CD4-positive, alpha-beta T cell treated with Interleukin-10 for 1 hour (primary cell): Measurements from ENCODE around the gene TMEM45B.
"Not testable (repeated sequence)": the region's sequence is repeated elsewhere in the genome, so short reads cannot be mapped to it uniquely, and the experiment has no call there.

Experiments
- DNase-seq: peaks from one replicate; pipeline ENCODE4 v3.0.0-alpha.2; 2020

Gene TMEM45B

DNA sequence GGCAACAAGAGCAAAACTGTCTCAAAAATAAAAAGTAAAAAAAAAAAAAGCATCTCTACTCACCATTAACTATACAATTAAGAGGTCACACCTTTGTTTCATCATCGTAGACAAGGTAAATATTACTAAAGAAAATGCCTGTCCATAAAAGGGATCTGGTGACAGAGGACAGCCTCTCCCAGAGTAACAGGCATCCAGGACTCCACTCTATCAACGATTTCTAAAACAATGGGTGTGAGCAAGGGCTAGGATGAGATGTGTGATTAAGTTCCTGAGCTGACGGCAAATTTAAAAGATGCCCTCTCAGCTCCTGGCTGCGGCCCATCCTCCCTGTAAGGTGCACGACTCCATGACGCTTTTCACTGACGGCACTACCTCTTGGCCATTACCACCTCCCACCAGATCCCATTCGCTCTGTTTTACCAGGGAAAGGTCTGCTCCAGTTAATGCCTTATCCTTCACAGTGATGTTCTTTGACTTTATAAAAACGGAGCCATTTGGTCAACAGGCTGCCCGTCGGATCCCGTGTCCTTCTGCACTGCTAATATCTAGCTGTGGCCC, 2.3 kb upstream of the TMEM45B start:
- DNase-seq, result no peak

DNA sequence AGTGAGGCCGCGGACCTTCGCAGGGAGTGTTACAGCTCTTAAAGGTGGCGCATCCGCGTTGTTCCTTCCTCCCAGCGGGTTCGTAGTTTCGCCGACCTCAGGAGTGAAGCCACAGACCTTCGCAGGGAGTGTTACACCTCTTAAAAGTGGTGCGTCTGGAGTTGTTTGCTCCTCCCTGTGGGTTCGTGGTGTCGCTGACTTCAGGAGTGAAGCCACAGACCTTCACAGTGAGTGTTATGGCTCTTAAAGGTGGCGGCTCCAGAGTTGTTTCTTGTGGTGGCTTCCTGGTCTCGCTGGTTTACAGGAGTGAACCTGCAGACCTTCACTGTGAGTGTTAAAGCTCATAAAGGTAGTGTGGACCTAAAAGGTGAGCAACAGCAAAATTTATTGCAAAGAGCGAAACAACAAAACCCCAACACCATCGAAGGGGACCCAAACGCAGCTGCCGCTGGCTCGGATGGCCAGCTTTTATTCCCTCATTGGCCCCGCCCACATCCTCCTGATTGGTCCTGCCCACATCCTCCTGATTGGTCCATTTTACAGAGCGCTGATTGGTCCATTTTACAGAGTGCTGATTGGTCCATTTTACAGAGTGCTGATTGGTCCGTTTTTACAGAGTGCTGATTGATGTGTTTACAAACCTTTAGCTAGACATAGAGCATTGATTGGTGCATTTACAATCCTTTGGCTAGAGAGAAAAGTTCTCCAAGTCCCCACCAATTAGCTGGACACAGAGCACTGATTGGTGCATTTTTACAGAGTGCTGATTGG, 1.2 kb upstream of the TMEM45B start:
- DNase-seq, result peak; percentile 80

DNA sequence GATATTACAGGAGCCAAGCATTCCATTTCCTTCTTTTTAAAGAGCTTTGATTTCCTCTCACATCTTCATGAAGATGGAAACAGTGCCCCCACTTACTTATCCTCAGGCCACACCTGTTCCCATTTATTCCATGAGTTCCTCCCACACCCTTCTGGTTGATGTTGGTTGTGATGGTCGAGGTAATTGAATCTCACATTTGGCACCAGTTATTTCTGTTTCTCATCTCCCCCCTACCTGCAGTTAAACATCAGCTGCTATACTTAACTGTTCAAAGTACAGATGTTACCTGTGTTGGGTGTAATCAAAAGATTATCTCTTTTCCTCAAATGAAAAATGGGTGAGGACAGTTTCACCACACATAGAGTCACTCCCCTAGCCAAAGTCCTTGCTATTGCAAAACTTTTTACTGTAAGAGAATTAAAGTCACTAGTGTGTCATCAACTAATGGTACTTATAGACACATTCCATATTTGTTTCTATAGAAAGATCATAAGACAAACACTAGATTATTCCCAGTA, 1.9 kb downstream of the TMEM45B start:
- DNase-seq, result no peak

DNA sequence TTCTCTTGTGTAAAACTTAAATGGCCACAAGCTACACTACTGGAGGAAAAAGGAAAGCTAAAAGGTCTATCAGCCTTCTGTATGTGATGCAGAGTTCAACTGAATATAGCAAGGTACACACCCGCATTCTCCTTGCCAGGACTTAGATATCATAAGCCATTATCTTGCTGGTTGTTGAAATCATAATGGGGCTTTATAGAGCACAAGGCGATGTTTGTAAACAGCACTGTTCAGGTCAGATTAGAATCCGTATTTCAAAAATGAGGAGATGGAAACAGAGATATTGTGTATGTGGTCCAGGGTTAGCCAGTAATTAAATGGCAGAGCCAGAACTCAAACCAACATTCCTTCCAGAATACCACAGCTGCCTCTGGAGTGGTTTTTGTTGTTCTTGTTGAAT, 2.6 kb downstream of the TMEM45B start:
- not testable (repeated sequence) for DNase-seq

DNA sequence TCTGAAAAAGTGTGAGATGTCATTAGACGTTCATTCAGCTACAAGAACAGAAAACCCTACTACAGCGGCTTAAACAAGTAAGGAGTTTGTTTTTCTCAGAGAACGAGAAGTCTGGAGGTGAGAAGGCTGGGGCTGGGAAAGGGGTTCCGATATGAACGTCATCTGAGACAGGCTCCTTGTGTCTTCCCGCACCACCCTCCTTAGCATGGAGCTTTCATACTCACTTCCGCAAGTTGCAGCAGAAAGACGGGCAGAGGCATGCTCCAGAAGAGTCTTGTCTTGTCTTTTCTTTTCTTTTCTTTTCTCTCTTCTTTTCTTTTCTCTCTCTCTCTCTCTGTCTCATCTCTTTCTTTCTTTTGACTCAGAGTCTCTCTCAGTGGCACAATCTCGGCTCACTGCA, 3.6 kb downstream of the TMEM45B start:
- no peak for DNase-seq

DNA sequence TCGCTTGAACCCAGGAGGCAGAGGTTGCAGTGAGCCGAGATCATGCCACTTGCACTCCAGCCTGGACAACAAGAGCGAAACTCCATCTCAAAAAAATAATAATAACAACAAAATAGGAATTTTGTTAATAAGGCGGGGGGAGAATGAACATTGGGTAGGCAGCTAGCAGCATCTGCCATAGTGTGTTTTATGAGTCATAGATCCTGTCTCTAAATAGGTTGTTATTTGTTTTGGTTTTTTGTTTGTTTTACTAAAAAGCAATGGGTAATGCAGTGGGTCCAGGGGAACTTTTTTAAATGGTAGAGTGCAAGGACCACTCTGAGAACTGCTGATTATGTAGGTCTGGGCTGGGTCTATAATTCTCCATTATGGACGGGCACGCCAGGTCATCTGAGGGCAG, 4.6 kb downstream of the TMEM45B start:
- DNase-seq, result not testable (repeated sequence)

DNA sequence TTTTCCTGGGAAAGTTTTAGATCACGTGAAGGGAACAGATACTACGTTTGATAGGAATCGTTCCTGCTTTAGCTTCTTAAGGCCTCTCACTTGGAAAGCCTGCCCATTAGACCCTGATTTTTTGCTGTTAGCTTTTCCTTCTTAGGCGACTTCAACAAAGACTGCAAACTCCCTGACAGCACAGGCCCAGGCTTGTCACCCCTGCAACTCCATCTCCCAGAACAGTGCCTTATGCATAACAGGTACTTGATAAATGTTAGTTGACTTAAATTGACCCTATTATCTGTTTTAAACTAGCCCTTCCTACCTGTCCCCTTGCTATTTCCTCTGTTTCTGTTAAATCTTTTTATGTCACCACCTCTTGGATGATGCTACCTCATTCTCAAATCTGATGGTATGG, 7.6 kb downstream of the TMEM45B start:
- not testable (repeated sequence) for DNase-seq

DNA sequence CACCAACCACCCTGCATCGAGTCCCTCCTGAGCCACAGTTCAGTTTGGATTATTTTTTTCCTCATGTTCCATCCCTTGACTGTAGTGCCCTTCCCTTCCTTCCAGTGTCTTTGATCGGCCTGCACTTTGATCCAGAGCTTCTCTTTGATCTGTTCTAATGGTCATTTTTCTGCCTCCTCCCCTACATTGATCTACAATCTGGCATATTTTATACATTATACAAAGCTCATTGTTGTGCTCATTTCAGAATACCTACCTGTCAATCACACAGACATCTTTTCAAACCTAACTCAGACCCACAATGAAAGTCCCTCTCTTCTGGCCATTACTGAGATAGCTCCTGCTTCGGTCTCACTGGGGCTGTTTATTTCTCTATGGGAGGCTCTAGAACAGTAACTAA, 8.2 kb downstream of the TMEM45B start:
- DNase-seq, result not testable (repeated sequence)

DNA sequence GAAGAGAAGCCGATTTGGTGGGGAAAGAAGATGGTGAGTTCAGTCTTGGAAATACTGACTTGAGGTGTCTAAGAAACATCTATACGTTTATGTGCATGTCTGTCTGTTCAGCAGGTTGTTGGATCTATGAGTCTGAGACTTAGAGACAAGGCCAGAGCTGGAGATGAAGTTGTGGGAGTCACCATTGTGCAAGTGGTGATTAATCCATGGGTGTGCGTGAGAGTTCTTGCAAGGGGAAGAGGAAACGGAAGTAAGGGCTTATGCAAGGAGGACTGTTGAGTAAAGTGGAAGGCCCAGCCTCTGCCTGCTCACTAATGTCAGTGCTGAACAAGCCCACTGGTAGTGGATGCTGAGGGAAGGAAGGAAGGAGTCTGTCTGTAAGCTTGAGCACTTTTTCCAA, 9.7 kb downstream of the TMEM45B start:
- DNase-seq, result no peak

DNA sequence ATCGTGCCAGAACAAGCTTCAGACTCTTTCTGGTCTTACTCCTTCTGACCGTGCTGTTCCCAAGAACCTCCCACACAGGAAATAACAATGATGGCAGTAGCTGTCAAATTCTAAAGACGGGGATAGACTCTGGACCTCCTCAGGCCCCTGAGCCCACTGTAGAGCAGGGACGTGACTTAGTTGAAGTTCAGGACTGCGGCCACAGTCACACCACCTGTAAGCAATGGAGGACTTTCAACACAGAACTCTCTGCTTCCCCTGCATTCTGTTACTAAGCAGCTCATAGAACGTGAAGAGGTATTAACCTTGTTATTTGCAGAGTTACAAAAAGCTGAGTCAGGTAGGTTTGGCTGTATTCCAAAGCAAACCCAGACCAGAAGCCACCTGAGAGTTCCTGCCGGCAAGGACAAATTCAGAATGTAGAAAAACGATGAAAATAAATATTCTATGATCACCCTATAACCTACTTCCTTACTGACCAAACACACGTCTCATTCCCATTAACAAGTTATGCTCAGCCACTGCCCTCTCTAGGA, 12.7 kb downstream of the TMEM45B start:
- DNase-seq, result no peak

DNA sequence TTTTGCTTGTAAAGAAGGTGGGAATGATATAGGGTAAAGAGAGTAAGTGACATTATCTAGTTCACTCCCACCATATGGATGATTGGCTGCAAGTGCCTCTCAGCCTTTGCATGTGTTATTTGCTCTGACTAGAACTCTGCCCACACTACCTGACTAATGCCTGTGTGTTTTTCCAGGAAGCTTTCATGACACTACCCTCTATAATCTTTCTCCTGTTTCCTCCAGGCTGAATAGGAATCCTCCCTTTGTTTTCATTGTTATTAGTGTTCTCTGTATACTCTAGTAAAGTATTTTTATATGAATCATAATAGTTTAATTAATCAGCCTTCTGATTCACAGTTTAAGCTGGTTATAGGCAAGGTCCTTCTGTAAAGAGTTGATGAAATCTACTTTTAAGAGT, 13.8 kb downstream of the TMEM45B start:
- DNase-seq, result not testable (repeated sequence)

DNA sequence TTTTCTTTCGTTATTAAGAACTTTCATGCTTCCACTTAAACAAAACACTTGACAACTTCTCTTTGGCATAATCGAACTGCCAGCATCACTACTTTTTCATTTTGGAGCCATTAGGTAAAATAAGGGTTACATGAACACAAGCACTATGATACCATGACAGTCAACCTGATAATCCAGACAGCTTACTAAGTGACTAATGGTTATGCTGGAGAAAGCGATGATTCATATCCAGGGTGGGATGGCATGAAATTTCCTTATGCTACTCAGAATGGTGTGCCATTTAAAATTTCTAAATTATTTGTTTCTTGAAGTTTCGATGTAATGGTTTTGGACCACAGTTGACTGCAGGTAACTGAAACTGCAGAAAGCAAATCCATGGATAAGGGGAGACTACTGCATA, 15.6 kb downstream of the TMEM45B start:
- not testable (repeated sequence) for DNase-seq

DNA sequence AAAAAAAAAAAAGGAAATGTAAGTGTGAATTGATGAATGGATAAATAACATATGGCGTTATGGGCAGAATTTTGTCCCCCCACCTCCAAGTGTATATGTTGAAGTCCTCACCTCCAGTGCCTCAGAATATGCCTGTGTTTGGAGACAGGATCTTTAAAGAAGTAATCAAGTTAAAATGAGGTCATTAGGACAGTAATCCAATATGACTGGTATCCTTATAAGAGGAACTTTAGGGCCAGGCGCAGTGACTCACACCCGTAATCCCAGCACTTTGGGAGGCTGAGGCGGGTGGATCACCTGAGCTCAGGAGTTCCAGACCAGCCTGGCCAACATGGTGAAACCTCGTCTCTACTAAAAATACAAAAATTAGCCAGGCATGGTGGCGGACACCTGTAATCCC, 17.6 kb downstream of the TMEM45B start:
- not testable (repeated sequence) for DNase-seq

DNA sequence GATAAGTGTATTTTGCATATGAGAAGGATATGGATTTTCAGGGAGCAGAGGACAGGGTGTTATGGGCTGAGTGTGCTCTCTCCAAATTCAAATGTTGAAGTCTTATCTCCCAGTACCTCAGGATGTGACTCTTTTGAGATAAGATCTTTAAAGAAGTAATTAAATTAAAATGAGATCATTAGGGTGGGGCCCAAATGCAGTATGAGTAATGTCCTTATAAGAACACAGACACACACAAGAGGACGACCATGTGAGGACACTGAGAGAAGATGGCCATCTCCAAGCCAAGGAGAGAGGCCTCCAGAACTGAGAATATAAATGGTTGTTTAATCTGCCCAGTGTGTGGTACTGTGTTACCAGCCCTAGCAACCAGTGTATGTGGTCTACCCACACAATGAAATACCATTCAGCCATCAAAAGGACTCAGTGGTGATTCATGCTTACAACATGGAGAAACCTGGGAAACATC, 20.8 kb downstream of the TMEM45B start:
- not testable (repeated sequence) for DNase-seq

DNA sequence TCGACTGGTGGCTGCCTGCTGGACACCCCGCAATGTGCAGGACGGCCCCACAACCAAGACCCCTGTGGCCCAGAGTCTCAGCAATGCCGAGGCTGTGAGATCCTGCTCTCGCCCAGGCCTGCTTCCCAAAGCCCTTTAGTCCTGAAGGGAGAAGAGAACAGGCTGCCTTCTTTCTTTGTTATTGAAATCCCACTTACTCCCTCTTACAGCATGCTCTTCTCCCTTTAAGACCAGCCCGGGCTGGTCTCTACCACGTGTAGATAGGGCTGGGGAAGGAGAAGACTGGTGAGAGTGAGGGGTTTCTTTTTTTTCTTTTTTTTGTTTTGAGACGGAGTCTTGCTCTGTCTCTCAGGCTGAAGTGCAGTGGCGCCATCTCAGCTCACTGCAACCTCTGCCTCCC, 21.3 kb downstream of the TMEM45B start:
- no peak for DNase-seq

DNA sequence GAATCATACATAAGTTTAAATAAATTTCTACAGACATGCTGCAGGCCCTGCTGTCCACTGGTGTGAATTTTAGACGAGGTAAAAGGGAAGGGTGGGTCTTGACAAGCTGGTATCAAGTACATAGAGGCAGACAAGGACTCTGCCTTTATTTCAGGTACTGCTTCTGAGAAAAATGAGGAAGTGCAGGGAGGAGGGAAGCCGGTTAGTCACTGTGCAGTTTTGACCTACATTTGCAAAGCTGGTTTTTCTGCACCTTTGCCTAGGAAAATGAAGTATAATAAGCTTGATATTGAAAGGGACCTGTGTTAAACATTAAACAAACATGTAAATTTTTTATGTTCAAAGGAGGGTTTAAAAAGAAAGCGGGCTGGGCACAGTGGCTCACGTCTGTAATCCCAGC, 24.6 kb downstream of the TMEM45B start:
- DNase-seq, result no peak

DNA sequence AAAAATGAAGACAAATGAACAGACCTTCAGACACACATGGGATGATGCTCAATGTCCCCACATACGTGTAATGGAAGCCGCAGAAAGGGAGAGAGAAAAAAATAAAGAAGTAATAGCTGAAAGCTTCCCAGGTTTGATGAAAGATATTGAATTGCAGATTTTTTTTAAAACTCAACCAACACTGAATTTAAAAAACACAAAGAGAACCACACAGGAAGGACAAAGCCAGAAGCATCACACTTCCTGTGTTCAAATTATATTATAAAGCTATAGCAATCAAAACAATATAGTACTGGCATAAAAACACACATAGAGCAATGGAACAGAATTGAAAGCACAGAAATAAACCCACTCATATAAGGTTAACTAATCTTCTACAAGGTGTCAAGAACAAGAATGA, 26.5 kb downstream of the TMEM45B start:
- DNase-seq, result peak; percentile 11

DNA sequence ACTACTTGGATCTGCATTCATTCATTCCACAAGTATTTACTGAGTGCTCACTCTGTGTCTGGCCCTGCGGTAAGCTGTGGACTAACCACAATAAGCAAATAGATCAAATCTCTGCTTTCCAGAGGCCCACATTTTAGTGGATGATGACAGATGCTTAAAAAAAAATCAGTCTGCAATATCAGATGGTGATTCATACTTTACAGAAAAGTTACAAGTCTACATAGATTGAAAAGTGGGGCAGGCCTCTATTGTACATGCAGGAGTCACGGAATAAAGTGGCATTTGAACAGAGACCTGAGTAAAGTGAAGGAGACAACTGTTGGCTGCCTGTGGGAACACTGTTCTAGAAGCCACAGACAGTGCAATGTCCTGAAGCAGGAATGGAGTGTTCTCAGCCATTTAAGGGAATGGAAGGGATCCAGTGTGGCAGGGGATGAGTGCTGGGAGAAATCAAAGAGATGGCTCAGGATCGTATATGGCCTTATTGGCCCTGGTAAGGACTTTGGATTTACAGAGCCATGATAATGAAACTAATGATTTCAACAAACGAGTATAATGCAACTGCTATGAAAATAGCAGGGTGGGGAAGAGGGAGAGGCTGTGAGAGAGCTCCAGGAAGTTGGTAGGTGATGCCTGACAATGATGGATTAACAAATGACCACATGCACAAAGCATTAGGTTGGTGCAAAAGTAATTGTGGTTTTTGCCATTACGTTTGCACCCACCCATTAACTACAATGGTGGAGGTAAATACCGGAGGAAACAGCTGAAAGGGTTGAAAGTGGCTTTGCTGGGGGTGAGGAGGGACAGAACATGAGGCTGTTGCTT, 31.1 kb downstream of the TMEM45B start:
- peak; percentile 32 for DNase-seq

DNA sequence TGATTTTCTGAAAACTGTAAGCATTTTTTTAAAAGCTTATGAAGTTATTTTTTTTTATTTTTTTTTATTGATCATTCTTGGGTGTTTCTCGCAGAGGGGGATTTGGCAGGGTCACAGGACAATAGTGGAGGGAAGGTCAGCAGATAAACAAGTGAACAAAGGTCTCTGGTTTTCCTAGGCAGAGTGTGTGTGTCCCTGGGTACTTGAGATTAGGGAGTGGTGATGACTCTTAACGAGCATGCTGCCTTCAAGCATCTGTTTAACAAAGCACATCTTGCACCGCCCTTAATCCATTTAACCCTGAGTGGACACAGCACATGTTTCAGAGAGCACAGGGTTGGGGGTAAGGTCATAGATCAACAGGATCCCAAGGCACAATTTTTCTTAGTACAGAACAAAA, 31.7 kb downstream of the TMEM45B start:
- not testable (repeated sequence) for DNase-seq

DNA sequence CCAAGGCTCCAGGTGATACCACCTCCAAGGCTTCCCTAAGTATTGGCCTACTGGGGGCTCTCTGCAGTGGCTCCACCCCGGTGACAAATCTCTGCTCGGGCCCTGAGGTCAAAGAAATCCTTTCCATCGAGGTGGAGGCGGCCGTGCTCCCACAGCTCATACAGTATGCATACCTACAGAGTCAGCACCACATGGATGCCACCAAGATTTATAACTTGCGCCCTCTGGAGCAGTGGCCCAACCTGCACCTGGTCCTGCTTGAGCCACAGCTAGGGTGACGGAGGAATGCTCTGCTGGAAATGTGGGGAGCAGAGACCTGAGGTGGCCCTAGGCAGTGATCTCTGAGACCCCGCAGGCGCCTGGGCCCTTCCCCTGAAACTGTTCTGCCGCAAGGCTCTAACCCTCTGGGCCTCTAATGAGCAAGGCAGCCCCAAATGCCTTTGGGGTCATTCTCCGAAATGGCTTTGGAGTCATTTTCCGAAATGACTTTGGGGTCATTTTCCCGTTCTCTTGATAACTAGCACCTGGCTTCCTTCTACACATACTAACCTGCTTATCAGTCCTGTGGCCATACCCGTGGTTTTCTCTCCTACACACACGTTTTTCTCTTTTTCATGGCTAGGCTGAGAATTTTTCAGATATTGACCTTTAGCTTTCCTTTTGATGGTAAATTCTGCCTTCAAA, 33.9 kb downstream of the TMEM45B start:
- no peak for DNase-seq

DNA sequence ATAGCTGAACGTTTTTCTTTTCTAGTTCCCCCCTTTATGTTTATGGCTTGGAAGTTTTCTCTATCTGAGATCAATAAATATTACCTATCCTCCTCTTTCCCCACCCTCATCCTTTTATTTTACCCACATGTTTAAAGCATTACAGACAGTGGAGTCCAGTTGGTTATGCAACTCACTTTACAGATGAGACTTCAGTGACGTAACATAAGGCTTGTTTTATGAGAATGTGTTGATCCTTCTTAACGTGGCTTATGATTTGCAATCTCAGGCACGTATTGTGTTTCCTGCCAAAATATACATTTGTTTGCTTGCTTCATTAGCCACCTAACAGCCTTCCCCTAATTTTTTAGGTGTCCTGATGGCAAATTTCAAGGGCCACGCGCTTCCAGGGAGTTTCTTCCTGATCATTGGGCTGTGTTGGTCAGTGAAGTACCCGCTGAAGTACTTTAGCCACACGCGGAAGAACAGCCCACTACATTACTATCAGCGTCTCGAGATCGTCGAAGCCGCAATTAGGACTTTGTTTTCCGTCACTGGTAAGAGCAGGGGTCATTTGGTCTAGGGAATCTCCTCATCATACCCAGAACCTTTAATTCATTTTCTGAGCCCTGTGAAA, 36.6 kb downstream of the TMEM45B start:
- no peak for DNase-seq
